Smooth muscle cell (in vitro differentiated cells): Measurements from ENCODE around the gene NRL. TPM values are rescaled to one million over a fixed set of nuclear protein-coding genes. Genes with fewer than 3 reads are reported as not detected.
A peak's percentile ranks its signal among the peaks of the same experiment; 100 is the strongest.

Experiments
- DNase-seq: peaks from one replicate; lab custom pipeline; 2025; ENCODE audit not compliant: unreplicated experiment; lab: John Stamatoyannopoulos, UW
- H2AFZ ChIP-seq: fragments of 200-600 bp; sonication (generic); 2 replicates; pipeline ENCODE4 v1.6.0; 2016; ENCODE audit warnings: antibody characterized with exemption, low read depth, mild to moderate bottlenecking
- H3F3A ChIP-seq: fragments of 200-600 bp; sonication (generic); 2 replicates; pipeline ENCODE4 v1.6.0; 2017; ENCODE audit warnings: antibody characterized with exemption, low read depth
- H3K27ac ChIP-seq: fragments of 200-600 bp; sonication (generic); 2 replicates; pipeline ENCODE4 v1.5.1; 2016; ENCODE audit warnings: low read depth, mild to moderate bottlenecking
- H3K27me3 ChIP-seq: fragments of 200-600 bp; sonication (generic); 2 replicates; pipeline ENCODE4 v1.6.1; 2016; ENCODE audit warnings: low read depth, mild to moderate bottlenecking
- H3K36me3 ChIP-seq: fragments of 200-600 bp; sonication (generic); 2 replicates; pipeline ENCODE4 v1.5.1; 2016; ENCODE audit warnings: low read depth
- H3K4me1 ChIP-seq: fragments of 200-600 bp; sonication (generic); 2 replicates; pipeline ENCODE4 v1.5.1; 2016; ENCODE audit warnings: low read depth
- H3K4me2 ChIP-seq: fragments of 200-600 bp; sonication (generic); 2 replicates; pipeline ENCODE4 v1.6.0; 2016; ENCODE audit warnings: mild to moderate bottlenecking
- H3K4me3 ChIP-seq: fragments of 200-600 bp; sonication (generic); 2 replicates; pipeline ENCODE4 v1.5.1; 2016; ENCODE audit warnings: mild to moderate bottlenecking
- H3K79me2 ChIP-seq: fragments of 200-600 bp; sonication (generic); 2 replicates; pipeline ENCODE4 v1.6.0; 2016; ENCODE audit warnings: low read depth, mild to moderate bottlenecking
- H3K9ac ChIP-seq: fragments of 200-600 bp; sonication (generic); 2 replicates; pipeline ENCODE4 v1.6.0; 2016; ENCODE audit warnings: low read depth
- H3K9me3 ChIP-seq: fragments of 200-600 bp; sonication (generic); replicated peaks from 2 replicates; pipeline ENCODE4 v1.5.1; 2016; ENCODE audit warnings: low read depth
- H4K20me1 ChIP-seq: fragments of 200-600 bp; sonication (generic); 2 replicates; pipeline ENCODE4 v1.6.0; 2016; ENCODE audit warnings: low read depth
- WGBS: methylation state at CpG from one replicate; pipeline ENCODE4 v1.1.7; 2016; ENCODE audit warnings: low lambda C conversion rate; 5-methylcytosine and 5-hydroxymethylcytosine counted together
- polyA plus RNA-seq: library from polyadenylated mRNA; unstranded; fragments of >200 nt; fragmentation: Nextera tagmentation; extraction: Ambion mirVana; gene quantifications from 2 replicates; pipeline ENCODE4 v1.2.1, GENCODE V29; 2016
- total RNA-seq: library from RNA; depleted of rRNA; stranded (reverse); fragments of >200 nt; gene quantifications from 2 replicates; pipeline ENCODE4 v1.2.3, GENCODE V29; 2014
- TF ChIP-seq, protein P1 (sequence below): fragments of 200-600 bp; sonication (generic); IDR thresholded peaks from 2 replicates; pipeline ENCODE4 v1.5.1; 2017; ENCODE audit warnings: borderline replicate concordance, mild to moderate bottlenecking, antibody characterized with exemption; ENCODE audit not compliant: insufficient read depth, poor library complexity, severe bottlenecking

The NRL gene
- total RNA-seq (0.18 and 1.9 TPM in 2 replicates), polyA plus RNA-seq (1.3 and 2.6 TPM in 2 replicates)

- no peaks in the 10 kb centered on the region for H3K27me3 ChIP-seq
- H3K36me3 ChIP-seq, result no peaks in the 10 kb centered on the region
- peaks cover 11% of the 10 kb centered on the region for H3K79me2 ChIP-seq
- H3K4me2 ChIP-seq, result peak within 1 kb of the TSS; percentile 97
- H3K4me1 ChIP-seq, result peaks cover 12% of the 10 kb centered on the region
- no peaks in the 10 kb centered on the region for H3F3A ChIP-seq
- H3K9ac ChIP-seq, result peak within 1 kb of the TSS; percentile 94
- peak within 1 kb of the TSS; percentile 85 for H2AFZ ChIP-seq
- no peaks in the 10 kb centered on the region for H4K20me1 ChIP-seq
- peak within 1 kb of the TSS; percentile 97 for H3K27ac ChIP-seq
- peak; percentile 96 for DNase-seq
- no peaks in the 10 kb centered on the region for H3K9me3 ChIP-seq
- under 1% methylated on average over 58 of the region's 65 CpGs for WGBS
- TF ChIP-seq, protein P1, sequence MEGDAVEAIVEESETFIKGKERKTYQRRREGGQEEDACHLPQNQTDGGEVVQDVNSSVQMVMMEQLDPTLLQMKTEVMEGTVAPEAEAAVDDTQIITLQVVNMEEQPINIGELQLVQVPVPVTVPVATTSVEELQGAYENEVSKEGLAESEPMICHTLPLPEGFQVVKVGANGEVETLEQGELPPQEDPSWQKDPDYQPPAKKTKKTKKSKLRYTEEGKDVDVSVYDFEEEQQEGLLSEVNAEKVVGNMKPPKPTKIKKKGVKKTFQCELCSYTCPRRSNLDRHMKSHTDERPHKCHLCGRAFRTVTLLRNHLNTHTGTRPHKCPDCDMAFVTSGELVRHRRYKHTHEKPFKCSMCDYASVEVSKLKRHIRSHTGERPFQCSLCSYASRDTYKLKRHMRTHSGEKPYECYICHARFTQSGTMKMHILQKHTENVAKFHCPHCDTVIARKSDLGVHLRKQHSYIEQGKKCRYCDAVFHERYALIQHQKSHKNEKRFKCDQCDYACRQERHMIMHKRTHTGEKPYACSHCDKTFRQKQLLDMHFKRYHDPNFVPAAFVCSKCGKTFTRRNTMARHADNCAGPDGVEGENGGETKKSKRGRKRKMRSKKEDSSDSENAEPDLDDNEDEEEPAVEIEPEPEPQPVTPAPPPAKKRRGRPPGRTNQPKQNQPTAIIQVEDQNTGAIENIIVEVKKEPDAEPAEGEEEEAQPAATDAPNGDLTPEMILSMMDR, result no peak
- H3K4me3 ChIP-seq, result peak within 1 kb of the TSS; percentile 80
Observed at GRCh38 chr14:24114532-24115421, at the start of gene NRL, which contains the start of gene DCAF11. Gene NRL, minus strand, starts transcription at chr14:24114949. Its CDS starts 32,101 bp downstream, at chr14:24082848. Gene DCAF11, plus strand, starts transcription at chr14:24114777. Its CDS starts 818 bp downstream, at chr14:24115595.

DNA sequence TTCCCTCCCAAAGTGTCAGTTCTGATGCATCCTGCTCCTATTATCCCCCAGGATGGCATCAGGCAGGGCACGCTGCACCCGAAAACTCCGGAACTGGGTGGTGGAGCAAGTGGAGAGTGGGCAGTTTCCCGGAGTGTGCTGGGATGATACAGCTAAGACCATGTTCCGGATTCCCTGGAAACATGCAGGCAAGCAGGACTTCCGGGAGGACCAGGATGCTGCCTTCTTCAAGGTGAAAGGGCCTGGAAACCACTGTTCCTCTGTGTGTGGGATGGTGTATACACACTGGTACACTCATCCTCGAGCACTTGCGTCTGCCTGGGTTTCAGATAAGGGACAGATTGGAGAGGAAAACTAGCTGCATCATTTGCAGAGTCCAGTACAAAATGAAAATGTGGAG, 47.3 kb upstream of the NRL start:
- peak overlapping the region; percentile 77 for H3K9ac ChIP-seq
- peaks cover 7% of the 10 kb centered on the region for H3K4me1 ChIP-seq
- no peaks in the 10 kb centered on the region for H3K27me3 ChIP-seq
- WGBS, result 81% methylated on average over 8 of the region's 8 CpGs
- H3K4me2 ChIP-seq, result peak overlapping the region; percentile 92
- H3K27ac ChIP-seq, result no peak overlapping the region
- DNase-seq, result no peak
- peaks cover 14% of the 10 kb centered on the region for H3K79me2 ChIP-seq
- H2AFZ ChIP-seq, result no peak overlapping the region
- no peaks in the 10 kb centered on the region for H3K36me3 ChIP-seq
- H3K9me3 ChIP-seq, result no peaks in the 10 kb centered on the region
- H3F3A ChIP-seq, result peaks cover 9% of the 10 kb centered on the region
- TF ChIP-seq, protein P1, result no peak
- peak overlapping the region; percentile 60 for H3K4me3 ChIP-seq
- H4K20me1 ChIP-seq, result no peaks in the 10 kb centered on the region

DNA sequence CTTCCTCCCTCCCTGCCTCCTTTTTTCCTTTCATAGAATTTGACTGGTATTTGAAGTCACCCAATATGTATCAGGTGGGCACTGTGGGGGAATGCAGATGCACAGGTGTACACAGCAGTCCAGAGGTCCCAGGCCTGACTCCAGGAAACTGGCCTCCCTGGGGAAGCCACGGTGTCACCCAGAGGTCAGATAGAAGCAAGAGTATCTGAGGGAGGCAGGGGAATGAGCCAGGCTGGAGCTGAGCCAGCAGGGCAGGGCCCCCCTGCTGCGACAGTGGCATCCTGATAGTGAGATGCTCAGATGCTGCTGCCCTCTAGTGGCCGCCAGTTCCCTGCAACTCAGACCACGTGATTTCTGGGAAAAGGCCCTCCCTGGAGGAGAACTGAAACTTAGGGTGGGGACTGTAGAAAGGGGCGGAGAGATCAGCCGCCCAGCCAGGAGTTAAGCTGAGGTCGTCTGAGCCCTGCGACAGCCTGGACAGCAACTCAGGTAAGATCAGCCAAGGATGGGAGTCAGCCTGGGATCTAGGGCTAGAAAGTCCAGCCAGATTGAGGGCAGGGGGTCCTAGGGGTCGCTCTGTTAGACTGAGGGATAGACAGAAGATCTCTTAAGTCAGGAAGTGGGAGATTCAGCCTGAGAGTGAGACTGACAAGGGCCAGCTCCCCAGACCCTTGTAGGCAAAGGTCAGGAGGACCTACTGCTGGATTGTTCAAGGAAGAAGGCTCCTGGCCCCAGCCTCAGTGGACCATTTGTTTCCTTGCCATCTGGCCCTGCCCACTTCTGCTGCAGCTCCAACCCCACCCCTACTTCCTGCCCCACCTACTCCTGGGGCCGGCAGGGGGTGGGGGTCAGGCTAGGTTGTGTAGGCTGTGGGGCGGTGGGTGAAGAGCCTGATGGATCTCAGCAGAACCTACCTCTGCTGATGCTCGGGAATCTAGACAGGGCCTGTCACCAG, 46.4 kb upstream of the NRL start, which contains the start of gene IRF9:
IRF9 (plus strand) TSS at position 416 of the 955 bp plus-strand sequence. CDS start 880 bp downstream, outside the sequence.
- H3K9ac ChIP-seq, result peak within 1 kb of the TSS; percentile 77
- TF ChIP-seq, protein P1, result peak; percentile 96
- no peaks in the 10 kb centered on the region for H3K27me3 ChIP-seq
- H4K20me1 ChIP-seq, result no peaks in the 10 kb centered on the region
- H3K4me1 ChIP-seq, result peaks cover 7% of the 10 kb centered on the region
- DNase-seq, result peak; percentile 88
- 7% methylated on average over 12 of the region's 12 CpGs for WGBS
- peak within 1 kb of the TSS; percentile 60 for H3K4me3 ChIP-seq
- H2AFZ ChIP-seq, result no peak within 1 kb of the TSS
- H3K79me2 ChIP-seq, result peaks cover 14% of the 10 kb centered on the region
- H3K27ac ChIP-seq, result peak within 1 kb of the TSS; percentile 60
- H3K36me3 ChIP-seq, result no peaks in the 10 kb centered on the region
- no peaks in the 10 kb centered on the region for H3K9me3 ChIP-seq
- H3F3A ChIP-seq, result peaks cover 14% of the 10 kb centered on the region
- peak within 1 kb of the TSS; percentile 92 for H3K4me2 ChIP-seq
